Measurements from ENCODE around the gene NISCH.
"Not testable (repeated sequence)": the region's sequence is repeated elsewhere in the genome, so short reads cannot be mapped to it uniquely, and the experiment has no call there.

GRCh38 chr3:52526671-52527038 is 71.3 kb downstream of the NISCH start:
- TF ChIP-seq CTCF, POLR2A (IDR thresholded peaks at IDR 0.05): not testable (repeated sequence)

Data from breast epithelium (tissue), 3 donors.